B cell (primary cell): Measurements from ENCODE around the gene FZR1. TPM values are rescaled to one million over a fixed set of nuclear protein-coding genes. Genes with fewer than 3 reads are reported as not detected.

Experiments used
- ATAC-seq: fragments of 200-7000 bp; cut with Tn5 transposase; one replicate; pipeline ENCODE4 v1.10.0; 2021; ENCODE audit warnings: low read depth, mild to moderate bottlenecking, moderate number of reproducible peaks, moderate library complexity
- CTCF ChIA-PET: fragments of 350-600 bp; sonication (Branson Sonifier 250); formaldehyde crosslinking; loops from one replicate; lab custom pipeline; 2021; ENCODE audit warnings: antibody characterized with exemption, inconsistent platforms; lab: Charles Lee
- POLR2A ChIA-PET: fragments of 350-600 bp; sonication (Branson Sonifier 250); formaldehyde crosslinking; loops from one replicate; lab custom pipeline; 2021; ENCODE audit warnings: antibody characterized with exemption; lab: Charles Lee
- DNase-seq: peaks from one replicate; pipeline ENCODE4 v3.0.0; 2013
- H2AFZ ChIP-seq: 2 replicates; pipeline ENCODE4 v1.6.1; 2012; ENCODE audit warnings: mild to moderate bottlenecking, low read depth, low read length; ENCODE audit not compliant: insufficient read depth, poor library complexity, severe bottlenecking
- H3K27ac ChIP-seq, 2 donors: 1 replicate in 1 of 2; 2 replicates in 1 of 2; pipeline ENCODE4 v1.5.1; 2012 to 2013; ENCODE audit warnings: low read length in 2 of 2, mild to moderate bottlenecking in 2 of 2, moderate library complexity in 1 of 2
- H3K27me3 ChIP-seq, 4 experiments: fragments of 200-600 bp in 1 of 4; sonication (generic) in 1 of 4; replicated peaks in 1 of 4; 1 replicate in 2 of 4; 2 replicates in 2 of 4; pipeline versions ENCODE4 v1.6.1 to v1.7.0; 2013 to 2016; ENCODE audit warnings: low read length in 3 of 4, mild to moderate bottlenecking in 2 of 4, mixed read lengths in 1 of 4, moderate library complexity in 1 of 4; ENCODE audit not compliant: insufficient read depth in 4 of 4, control insufficient read depth in 3 of 4; ENCODE audit errors: control extremely low read depth in 1 of 4
- H3K36me3 ChIP-seq, 2 experiments: replicated peaks in 1 of 2; 1 replicate in 1 of 2; 2 replicates in 1 of 2; pipeline versions ENCODE4 v1.6.1 to v1.7.1; 2013; ENCODE audit warnings: low read length in 1 of 2; ENCODE audit not compliant: insufficient read depth in 2 of 2, control insufficient read depth in 1 of 2; ENCODE audit errors: control extremely low read depth in 1 of 2, extremely low read depth in 1 of 2
- H3K4me1 ChIP-seq, 2 donors: fragments of 200-600 bp in 1 of 2; sonication (generic) in 1 of 2; 1 replicate in 1 of 2; 2 replicates in 1 of 2; pipeline versions ENCODE4 v1.5.1 to v1.6.1; 2013 to 2017; ENCODE audit warnings: low read length in 2 of 2; ENCODE audit not compliant: control insufficient read depth in 2 of 2, insufficient read depth in 2 of 2
- H3K4me2 ChIP-seq: replicated peaks from 2 replicates; pipeline ENCODE3; 2012; ENCODE audit warnings: mild to moderate bottlenecking, low read depth, low read length; ENCODE audit not compliant: poor library complexity, severe bottlenecking
- H3K4me3 ChIP-seq, 5 experiments: fragments of 200-600 bp in 1 of 5; sonication (generic) in 1 of 5; 1 replicate in 3 of 5; 2 replicates in 2 of 5; pipeline versions ENCODE4 v1.5.1 to v1.7.0; 2011 to 2016; ENCODE audit warnings: low read length in 4 of 5, mild to moderate bottlenecking in 4 of 5, low read depth in 2 of 5, control low read depth in 1 of 5, moderate library complexity in 1 of 5; ENCODE audit not compliant: insufficient read depth in 1 of 5; ENCODE audit errors: control extremely low read depth in 1 of 5, extremely low read depth in 1 of 5
- H3K79me2 ChIP-seq: fragments of 200-600 bp; sonication (generic); one replicate; pipeline ENCODE4 v1.6.0; 2016; ENCODE audit warnings: low read length; ENCODE audit not compliant: control insufficient read depth, insufficient read depth
- H3K9ac ChIP-seq: fragments of 200-600 bp; sonication (generic); 2 replicates; pipeline ENCODE4 v1.6.1; 2017; ENCODE audit warnings: mild to moderate bottlenecking, low read length, moderate library complexity
- H3K9me3 ChIP-seq, 3 donors: one replicate each; pipeline versions ENCODE4 v1.6.1 to v1.7.1; 2013; ENCODE audit warnings: low read length in 2 of 3; ENCODE audit not compliant: control insufficient read depth in 2 of 3, insufficient read depth in 1 of 3; ENCODE audit errors: control extremely low read depth in 1 of 3
- H4K20me1 ChIP-seq: 2 replicates; pipeline ENCODE4 v1.6.0; 2012; ENCODE audit warnings: mild to moderate bottlenecking, low read length; ENCODE audit not compliant: insufficient read depth, control insufficient read depth, poor library complexity, severe bottlenecking
- H3K27ac Mint-ChIP-seq: one replicate; pipeline ENCODE4 v1.8.0; 2021; ENCODE audit warnings: mixed read lengths
- H3K27me3 Mint-ChIP-seq: one replicate; pipeline ENCODE4 v1.8.0; 2021; ENCODE audit warnings: mixed read lengths
- H3K4me1 Mint-ChIP-seq: one replicate; pipeline ENCODE4 v1.8.0; 2021; ENCODE audit warnings: mixed read lengths
- H3K4me3 Mint-ChIP-seq: one replicate; pipeline ENCODE4 v1.8.0; 2021; ENCODE audit warnings: mixed read lengths
- H3K9me3 Mint-ChIP-seq: one replicate; pipeline ENCODE4 v1.8.0; 2022; ENCODE audit warnings: mixed read lengths; ENCODE audit not compliant: insufficient read depth
- EZH2 ChIP-seq: IDR thresholded peaks from 2 replicates; pipeline ENCODE4 v1.6.1; 2012; ENCODE audit warnings: borderline replicate concordance, low read depth, mild to moderate bottlenecking, moderate library complexity, low read length; ENCODE audit not compliant: insufficient read depth, poor library complexity, severe bottlenecking
- WGBS: methylation state at CpG from one replicate; pipeline ENCODE4 v1.1.5; 2013; ENCODE audit warnings: missing lambda C conversion rate; ENCODE audit not compliant: insufficient coverage; 5-methylcytosine and 5-hydroxymethylcytosine counted together
- intact Hi-C: fragments of 100-400 bp; cut with micrococcal nuclease; formaldehyde crosslinking; loops from one replicate; pipeline ENCODE4 v1.10.0; 2022
- polyA plus RNA-seq: library from polyadenylated mRNA; depleted of rRNA; stranded (reverse); fragments of >200 nt; gene quantifications from 2 replicates; pipeline ENCODE4 v1.2.3, GENCODE V29; 2012
- total RNA-seq, 2 donors: library from RNA; stranded (reverse); fragments of 120-200 nt in 1 of 2; gene quantifications; 1 replicate in 1 of 2; 2 replicates in 1 of 2; pipeline versions ENCODE4 v1.2.3 to v1.2.4, GENCODE V29; 2013 to 2022
- TF ChIP-seq, protein P1 (sequence below): fragments of 200-600 bp; IDR thresholded peaks from one replicate; pipeline ENCODE4 v1.8.0; 2022; ENCODE audit warnings: antibody characterized with exemption, mild to moderate bottlenecking

Gene FZR1
- total and polyA plus RNA-seq, 2 donors (not counting 1 experiment from before 2014, with no cell fraction given): 83.5 to 96.1 TPM

DNA sequence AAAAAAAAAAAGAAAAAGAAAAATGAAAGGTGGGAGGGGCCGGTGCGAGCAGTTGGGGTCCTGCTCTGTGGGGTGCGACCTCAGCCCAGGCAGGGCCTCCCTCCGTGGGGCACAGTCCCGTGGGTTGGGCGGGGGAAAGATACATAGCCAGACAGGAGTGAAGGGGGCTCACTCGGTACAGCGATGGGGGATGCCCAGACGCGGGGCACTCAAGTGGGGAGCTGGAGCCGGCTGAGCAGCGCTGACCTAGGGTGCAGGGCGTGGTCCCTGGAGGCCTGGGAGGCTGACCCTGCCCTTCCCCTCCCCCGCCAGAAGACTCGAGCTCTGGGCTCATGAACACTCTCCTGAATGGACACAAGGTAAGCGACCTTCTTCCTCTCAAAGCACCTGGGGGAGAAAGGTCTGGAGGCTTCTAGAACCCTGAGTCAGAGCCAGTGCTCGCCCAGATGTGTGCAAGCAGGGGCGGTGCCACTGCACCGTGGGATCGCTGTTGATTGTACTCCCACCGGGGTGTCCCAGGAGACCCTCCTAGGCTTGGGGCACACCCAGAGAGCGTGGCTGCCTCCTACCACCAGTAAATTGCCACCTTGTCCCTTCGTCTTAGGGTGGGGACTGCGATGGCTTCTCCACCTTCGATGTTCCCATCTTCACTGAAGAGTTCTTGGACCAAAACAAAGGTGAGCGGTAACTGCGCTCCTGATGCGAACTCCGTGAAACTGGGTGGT lies 70.0 kb downstream of the FZR1 start:
- Mint-ChIP-seq H3K4me3 (peak overlapping the region; percentile 32), H3K4me1 (peaks cover 16% of the 10 kb centered on the region), H3K27me3 (no peaks in the 10 kb centered on the region), H3K9me3 (no peaks in the 10 kb centered on the region), H3K27ac (no peak overlapping the region)
- H3K4me2 ChIP-seq: peak overlapping the region; percentile 55
- no peaks in the 10 kb centered on the region for H3K36me3 ChIP-seq
- peaks cover 12 to 18% of the 10 kb centered on the region in 2 donors for H3K4me1 ChIP-seq
- H3K27ac ChIP-seq: no peak overlapping the region
- no peak for TF ChIP-seq EZH2
- TF ChIP-seq, protein P1, sequence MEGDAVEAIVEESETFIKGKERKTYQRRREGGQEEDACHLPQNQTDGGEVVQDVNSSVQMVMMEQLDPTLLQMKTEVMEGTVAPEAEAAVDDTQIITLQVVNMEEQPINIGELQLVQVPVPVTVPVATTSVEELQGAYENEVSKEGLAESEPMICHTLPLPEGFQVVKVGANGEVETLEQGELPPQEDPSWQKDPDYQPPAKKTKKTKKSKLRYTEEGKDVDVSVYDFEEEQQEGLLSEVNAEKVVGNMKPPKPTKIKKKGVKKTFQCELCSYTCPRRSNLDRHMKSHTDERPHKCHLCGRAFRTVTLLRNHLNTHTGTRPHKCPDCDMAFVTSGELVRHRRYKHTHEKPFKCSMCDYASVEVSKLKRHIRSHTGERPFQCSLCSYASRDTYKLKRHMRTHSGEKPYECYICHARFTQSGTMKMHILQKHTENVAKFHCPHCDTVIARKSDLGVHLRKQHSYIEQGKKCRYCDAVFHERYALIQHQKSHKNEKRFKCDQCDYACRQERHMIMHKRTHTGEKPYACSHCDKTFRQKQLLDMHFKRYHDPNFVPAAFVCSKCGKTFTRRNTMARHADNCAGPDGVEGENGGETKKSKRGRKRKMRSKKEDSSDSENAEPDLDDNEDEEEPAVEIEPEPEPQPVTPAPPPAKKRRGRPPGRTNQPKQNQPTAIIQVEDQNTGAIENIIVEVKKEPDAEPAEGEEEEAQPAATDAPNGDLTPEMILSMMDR: no peak
- ChIA-PET POLR2A (no interaction called here), CTCF (interaction anchor here (1.0 to 1.9 kb wide), 3 partner anchors 17 to 31 kb away, joined by 4 to 7 read pairs (median 4); no protein-coding TSS in a partner anchor)
- no peak overlapping the region for H3K9ac ChIP-seq
- DNase-seq: no peak
- H3K4me3 ChIP-seq: peak overlapping the region in 1 of 5 experiments; percentile 35
- H3K27me3 ChIP-seq: no peaks in the 10 kb centered on the region
- 90% methylated on average over 25 of the region's 29 CpGs for WGBS
- no peaks in the 10 kb centered on the region for H3K79me2 ChIP-seq
- intact Hi-C loops: no loop called here
- no peak overlapping the region for H2AFZ ChIP-seq
- H3K9me3 ChIP-seq: peaks cover 0 to 15% (median 0%) of the 10 kb centered on the region in 3 donors
- H4K20me1 ChIP-seq: peaks cover 7% of the 10 kb centered on the region
- no peak for ATAC-seq
